Parathyroid adenoma (tissue), 2 donors: ENCODE data around the gene HOXD10.

Experiments used
- H2AFZ ChIP-seq: fragments of 300-600 bp; sonication (generic); one replicate; pipeline ENCODE4 v1.7.0; 2017; ENCODE audit warnings: antibody characterized with exemption, mild to moderate bottlenecking
- H3K27ac ChIP-seq: fragments of 300-600 bp; sonication (generic); one replicate; pipeline ENCODE4 v1.7.0; 2017
- H3K27me3 ChIP-seq: fragments of 300-600 bp; sonication (generic); one replicate; pipeline ENCODE4 v1.7.0; 2017; ENCODE audit warnings: low read length; ENCODE audit not compliant: control insufficient read depth, insufficient read depth
- H3K36me3 ChIP-seq: fragments of 300-600 bp; sonication (generic); one replicate; pipeline ENCODE4 v1.7.0; 2017; ENCODE audit warnings: low read length; ENCODE audit not compliant: control insufficient read depth, insufficient read depth
- H3K4me1 ChIP-seq: fragments of 300-600 bp; sonication (generic); one replicate; pipeline ENCODE4 v1.7.0; 2017; ENCODE audit warnings: control low read depth
- H3K4me2 ChIP-seq: fragments of 300-600 bp; sonication (generic); one replicate; pipeline ENCODE4 v1.7.0; 2017; ENCODE audit warnings: low read length
- H3K4me3 ChIP-seq: fragments of 300-600 bp; sonication (generic); one replicate; pipeline ENCODE4 v1.7.0; 2017; ENCODE audit warnings: low read depth, low read length
- H3K79me2 ChIP-seq: fragments of 300-600 bp; sonication (generic); one replicate; pipeline ENCODE4 v1.7.0; 2017; ENCODE audit warnings: control low read depth
- H3K9ac ChIP-seq: fragments of 300-600 bp; sonication (generic); one replicate; pipeline ENCODE4 v1.7.0; 2017; ENCODE audit warnings: mild to moderate bottlenecking
- H3K9me3 ChIP-seq: fragments of 300-600 bp; sonication (generic); one replicate; pipeline ENCODE4 v1.7.0; 2017; ENCODE audit warnings: low read length; ENCODE audit not compliant: control insufficient read depth
- TF ChIP-seq, protein P1 (sequence below): fragments of 300-600 bp; sonication (generic); IDR thresholded peaks from one replicate; pipeline ENCODE4 v1.7.0; 2017; ENCODE audit warnings: antibody characterized with exemption, mild to moderate bottlenecking
- donor health status: primary hyperparathyroidism.

HOXD10 gene

GRCh38 chr2:176147800-176148496 lies 31.4 kb downstream of the HOXD10 start:
- no peak overlapping the region for H3K4me2 ChIP-seq
- H2AFZ ChIP-seq: no peak overlapping the region
- no peaks in the 10 kb centered on the region for H3K4me1 ChIP-seq
- no peak overlapping the region for H3K27ac ChIP-seq
- no peak overlapping the region for H3K4me3 ChIP-seq
- H3K9ac ChIP-seq: no peak overlapping the region
- H3K36me3 ChIP-seq: no peaks in the 10 kb centered on the region
- peaks cover 3% of the 10 kb centered on the region for H3K27me3 ChIP-seq
- TF ChIP-seq, protein P1, sequence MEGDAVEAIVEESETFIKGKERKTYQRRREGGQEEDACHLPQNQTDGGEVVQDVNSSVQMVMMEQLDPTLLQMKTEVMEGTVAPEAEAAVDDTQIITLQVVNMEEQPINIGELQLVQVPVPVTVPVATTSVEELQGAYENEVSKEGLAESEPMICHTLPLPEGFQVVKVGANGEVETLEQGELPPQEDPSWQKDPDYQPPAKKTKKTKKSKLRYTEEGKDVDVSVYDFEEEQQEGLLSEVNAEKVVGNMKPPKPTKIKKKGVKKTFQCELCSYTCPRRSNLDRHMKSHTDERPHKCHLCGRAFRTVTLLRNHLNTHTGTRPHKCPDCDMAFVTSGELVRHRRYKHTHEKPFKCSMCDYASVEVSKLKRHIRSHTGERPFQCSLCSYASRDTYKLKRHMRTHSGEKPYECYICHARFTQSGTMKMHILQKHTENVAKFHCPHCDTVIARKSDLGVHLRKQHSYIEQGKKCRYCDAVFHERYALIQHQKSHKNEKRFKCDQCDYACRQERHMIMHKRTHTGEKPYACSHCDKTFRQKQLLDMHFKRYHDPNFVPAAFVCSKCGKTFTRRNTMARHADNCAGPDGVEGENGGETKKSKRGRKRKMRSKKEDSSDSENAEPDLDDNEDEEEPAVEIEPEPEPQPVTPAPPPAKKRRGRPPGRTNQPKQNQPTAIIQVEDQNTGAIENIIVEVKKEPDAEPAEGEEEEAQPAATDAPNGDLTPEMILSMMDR: no peak
- H3K79me2 ChIP-seq: no peaks in the 10 kb centered on the region
- H3K9me3 ChIP-seq: no peaks in the 10 kb centered on the region

DNA sequence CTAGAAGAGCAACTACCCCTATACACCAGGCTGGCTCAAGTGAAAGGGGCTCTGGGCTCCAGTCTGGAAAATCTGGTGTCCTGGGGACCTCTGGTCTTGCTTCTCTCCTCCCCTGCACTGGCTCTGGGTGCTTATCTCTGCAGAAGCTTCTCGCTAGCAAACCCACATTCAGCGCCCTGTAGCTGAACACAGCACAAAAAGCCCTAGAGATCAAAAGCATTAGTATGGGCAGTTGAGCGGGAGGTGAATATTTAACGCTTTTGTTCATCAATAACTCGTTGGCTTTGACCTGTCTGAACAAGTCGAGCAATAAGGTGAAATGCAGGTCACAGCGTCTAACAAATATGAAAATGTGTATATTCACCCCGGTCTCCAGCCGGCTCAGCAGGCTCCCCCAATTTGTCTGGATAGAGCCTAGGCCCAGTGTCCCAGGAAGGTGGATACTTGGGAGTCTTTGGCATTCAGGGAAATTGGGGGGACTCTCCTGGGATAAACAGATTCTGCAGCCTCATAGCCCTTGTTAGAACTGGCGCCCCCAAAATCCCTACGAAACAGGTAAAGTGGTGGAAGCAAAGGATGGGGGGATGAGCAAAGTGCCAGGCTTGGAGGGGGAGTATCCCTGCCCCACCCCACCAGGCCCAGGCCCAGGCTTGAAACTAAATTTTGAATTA lies 32.3 kb downstream of the HOXD10 start:
- H3K9me3 ChIP-seq: no peaks in the 10 kb centered on the region
- H3K9ac ChIP-seq: no peak overlapping the region
- no peaks in the 10 kb centered on the region for H3K4me1 ChIP-seq
- no peak overlapping the region for H2AFZ ChIP-seq
- TF ChIP-seq, protein P1: no peak
- no peaks in the 10 kb centered on the region for H3K36me3 ChIP-seq
- H3K79me2 ChIP-seq: no peaks in the 10 kb centered on the region
- no peak overlapping the region for H3K4me2 ChIP-seq
- no peak overlapping the region for H3K27ac ChIP-seq
- peaks cover 3% of the 10 kb centered on the region for H3K27me3 ChIP-seq
- H3K4me3 ChIP-seq: no peak overlapping the region

GRCh38 chr2:176149481-176149938 lies 32.9 kb downstream of the HOXD10 start:
- H3K9ac ChIP-seq: no peak overlapping the region
- H2AFZ ChIP-seq: no peak overlapping the region
- H3K4me1 ChIP-seq: no peaks in the 10 kb centered on the region
- no peak overlapping the region for H3K4me2 ChIP-seq
- peaks cover 3% of the 10 kb centered on the region for H3K27me3 ChIP-seq
- H3K27ac ChIP-seq: no peak overlapping the region
- H3K36me3 ChIP-seq: no peaks in the 10 kb centered on the region
- TF ChIP-seq, protein P1: no peak
- H3K4me3 ChIP-seq: no peak overlapping the region
- H3K79me2 ChIP-seq: no peaks in the 10 kb centered on the region
- H3K9me3 ChIP-seq: no peaks in the 10 kb centered on the region

DNA sequence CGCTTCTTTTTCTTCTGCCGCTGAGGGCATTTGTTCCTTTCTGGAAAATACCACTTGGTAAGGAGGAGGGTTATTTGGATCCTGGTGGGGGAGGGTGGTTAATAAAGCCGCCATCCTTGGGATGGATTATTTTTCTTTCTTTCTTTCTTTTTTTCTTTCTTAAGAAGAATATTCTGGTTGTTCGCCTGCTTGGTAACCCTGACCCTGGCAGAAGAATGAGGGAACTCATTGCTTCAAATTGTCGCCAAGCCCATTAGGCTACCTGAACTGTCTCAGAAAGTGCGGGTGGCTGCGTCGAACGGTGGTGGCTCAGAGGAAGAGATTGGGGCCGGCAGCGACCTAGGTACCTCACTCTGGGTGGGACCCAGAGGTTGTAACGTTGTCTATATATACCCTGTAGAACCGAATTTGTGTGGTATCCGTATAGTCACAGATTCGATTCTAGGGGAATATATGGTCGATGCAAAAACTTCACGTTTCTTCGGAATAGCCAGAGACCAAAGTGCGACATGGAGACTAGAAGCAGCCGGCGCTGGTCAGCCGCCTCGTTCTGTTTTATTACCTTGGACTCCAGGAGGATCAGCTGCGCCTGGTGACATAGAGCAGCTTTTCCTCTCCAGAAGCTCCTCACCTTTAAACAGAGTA lies 33.5 kb downstream of the HOXD10 start:
- H3K4me3 ChIP-seq: no peak overlapping the region
- no peak overlapping the region for H3K27ac ChIP-seq
- H3K4me2 ChIP-seq: no peak overlapping the region
- H3K79me2 ChIP-seq: no peaks in the 10 kb centered on the region
- TF ChIP-seq, protein P1: no peak
- no peaks in the 10 kb centered on the region for H3K36me3 ChIP-seq
- H3K9ac ChIP-seq: no peak overlapping the region
- no peaks in the 10 kb centered on the region for H3K9me3 ChIP-seq
- H2AFZ ChIP-seq: no peak overlapping the region
- H3K4me1 ChIP-seq: no peaks in the 10 kb centered on the region
- peaks cover 3% of the 10 kb centered on the region for H3K27me3 ChIP-seq
